ENCODE measurements around the gene FBXW9. TPM values are rescaled to one million over a fixed set of nuclear protein-coding genes. Genes with fewer than 3 reads are reported as not detected.

The FBXW9 gene
- total and polyA plus RNA-seq, 2 of the 13 experiments (the other 11 are each of a cell fraction or from before 2014, with no cell fraction given): 5.7 to 6.1 TPM

DNA sequence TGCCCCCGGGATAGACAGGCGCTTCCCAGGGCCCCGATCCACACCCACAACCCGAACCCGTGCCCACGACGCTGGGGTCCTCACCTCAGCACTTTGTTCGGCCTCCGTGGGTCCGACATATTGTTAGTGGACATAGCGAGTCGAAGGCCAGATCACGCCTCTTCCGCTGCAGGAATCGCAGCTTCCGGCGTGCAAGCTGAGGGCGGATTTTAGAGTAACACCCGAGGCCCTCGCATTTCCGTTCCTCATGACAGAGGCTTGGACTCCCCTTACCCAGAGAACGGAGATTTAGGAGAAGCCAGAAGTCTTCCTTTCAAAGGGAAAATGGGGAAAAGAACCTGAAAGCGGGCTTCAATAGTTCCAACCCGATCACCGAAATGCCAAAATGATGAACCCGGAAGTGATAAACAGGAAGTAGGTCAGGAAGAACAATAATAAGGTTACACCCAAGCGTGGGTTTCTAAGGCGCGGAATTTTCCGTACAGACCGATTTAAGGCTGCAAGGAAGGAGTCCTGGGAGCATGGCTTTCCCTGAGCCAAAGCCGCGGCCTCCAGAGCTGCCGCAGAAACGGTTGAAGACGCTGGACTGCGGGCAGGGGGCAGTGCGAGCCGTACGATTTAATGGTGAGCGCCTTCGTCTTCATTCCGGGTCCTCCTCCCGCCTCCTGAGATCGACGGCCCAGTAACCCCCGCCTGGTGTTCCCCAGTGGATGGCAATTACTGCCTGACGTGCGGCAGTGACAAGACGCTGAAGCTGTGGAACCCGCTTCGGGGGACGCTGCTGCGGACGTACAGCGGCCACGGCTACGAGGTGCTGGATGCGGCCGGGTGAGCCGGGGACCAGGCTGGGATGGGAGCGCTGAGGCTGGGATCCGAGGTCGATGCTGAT is 26.9 kb downstream of the FBXW9 start (continued):
- TF ChIP-seq, protein P1, sequence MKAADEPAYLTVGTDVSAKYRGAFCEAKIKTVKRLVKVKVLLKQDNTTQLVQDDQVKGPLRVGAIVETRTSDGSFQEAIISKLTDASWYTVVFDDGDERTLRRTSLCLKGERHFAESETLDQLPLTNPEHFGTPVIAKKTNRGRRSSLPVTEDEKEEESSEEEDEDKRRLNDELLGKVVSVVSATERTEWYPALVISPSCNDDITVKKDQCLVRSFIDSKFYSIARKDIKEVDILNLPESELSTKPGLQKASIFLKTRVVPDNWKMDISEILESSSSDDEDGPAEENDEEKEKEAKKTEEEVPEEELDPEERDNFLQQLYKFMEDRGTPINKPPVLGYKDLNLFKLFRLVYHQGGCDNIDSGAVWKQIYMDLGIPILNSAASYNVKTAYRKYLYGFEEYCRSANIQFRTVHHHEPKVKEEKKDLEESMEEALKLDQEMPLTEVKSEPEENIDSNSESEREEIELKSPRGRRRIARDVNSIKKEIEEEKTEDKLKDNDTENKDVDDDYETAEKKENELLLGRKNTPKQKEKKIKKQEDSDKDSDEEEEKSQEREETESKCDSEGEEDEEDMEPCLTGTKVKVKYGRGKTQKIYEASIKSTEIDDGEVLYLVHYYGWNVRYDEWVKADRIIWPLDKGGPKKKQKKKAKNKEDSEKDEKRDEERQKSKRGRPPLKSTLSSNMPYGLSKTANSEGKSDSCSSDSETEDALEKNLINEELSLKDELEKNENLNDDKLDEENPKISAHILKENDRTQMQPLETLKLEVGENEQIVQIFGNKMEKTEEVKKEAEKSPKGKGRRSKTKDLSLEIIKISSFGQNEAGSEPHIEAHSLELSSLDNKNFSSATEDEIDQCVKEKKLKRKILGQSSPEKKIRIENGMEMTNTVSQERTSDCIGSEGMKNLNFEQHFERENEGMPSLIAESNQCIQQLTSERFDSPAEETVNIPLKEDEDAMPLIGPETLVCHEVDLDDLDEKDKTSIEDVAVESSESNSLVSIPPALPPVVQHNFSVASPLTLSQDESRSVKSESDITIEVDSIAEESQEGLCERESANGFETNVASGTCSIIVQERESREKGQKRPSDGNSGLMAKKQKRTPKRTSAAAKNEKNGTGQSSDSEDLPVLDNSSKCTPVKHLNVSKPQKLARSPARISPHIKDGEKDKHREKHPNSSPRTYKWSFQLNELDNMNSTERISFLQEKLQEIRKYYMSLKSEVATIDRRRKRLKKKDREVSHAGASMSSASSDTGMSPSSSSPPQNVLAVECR (CRISPR knock-in tag; IDR thresholded peaks at IDR 0.05; ENCODE audit: borderline replicate concordance): peak; percentile 93
- TF ChIP-seq NCOR1 (IDR thresholded peaks at IDR 0.05; ENCODE audit: borderline replicate concordance, low read length): peak; percentile 71; the same call in 1 of the 2 replicates
- no peak for TF ChIP-seq ZNF597 (CRISPR knock-in tag; IDR thresholded peaks at IDR 0.05)
- TF ChIP-seq ZFP36 (IDR thresholded peaks at IDR 0.05; ENCODE audit: borderline replicate concordance, low read depth, low read length, partially characterized antibody): no peak
- TF ChIP-seq MIXL1 (CRISPR knock-in tag; IDR thresholded peaks at IDR 0.05): peak; percentile 31; the same call in 1 of the 2 replicates
- TF ChIP-seq FOXA3 (CRISPR knock-in tag; IDR thresholded peaks at IDR 0.05): peak; percentile 58
- peak; percentile 94 for TF ChIP-seq KDM2A (CRISPR knock-in tag; IDR thresholded peaks at IDR 0.05; ENCODE audit: borderline replicate concordance, low read depth)
- TF ChIP-seq, protein P2, sequence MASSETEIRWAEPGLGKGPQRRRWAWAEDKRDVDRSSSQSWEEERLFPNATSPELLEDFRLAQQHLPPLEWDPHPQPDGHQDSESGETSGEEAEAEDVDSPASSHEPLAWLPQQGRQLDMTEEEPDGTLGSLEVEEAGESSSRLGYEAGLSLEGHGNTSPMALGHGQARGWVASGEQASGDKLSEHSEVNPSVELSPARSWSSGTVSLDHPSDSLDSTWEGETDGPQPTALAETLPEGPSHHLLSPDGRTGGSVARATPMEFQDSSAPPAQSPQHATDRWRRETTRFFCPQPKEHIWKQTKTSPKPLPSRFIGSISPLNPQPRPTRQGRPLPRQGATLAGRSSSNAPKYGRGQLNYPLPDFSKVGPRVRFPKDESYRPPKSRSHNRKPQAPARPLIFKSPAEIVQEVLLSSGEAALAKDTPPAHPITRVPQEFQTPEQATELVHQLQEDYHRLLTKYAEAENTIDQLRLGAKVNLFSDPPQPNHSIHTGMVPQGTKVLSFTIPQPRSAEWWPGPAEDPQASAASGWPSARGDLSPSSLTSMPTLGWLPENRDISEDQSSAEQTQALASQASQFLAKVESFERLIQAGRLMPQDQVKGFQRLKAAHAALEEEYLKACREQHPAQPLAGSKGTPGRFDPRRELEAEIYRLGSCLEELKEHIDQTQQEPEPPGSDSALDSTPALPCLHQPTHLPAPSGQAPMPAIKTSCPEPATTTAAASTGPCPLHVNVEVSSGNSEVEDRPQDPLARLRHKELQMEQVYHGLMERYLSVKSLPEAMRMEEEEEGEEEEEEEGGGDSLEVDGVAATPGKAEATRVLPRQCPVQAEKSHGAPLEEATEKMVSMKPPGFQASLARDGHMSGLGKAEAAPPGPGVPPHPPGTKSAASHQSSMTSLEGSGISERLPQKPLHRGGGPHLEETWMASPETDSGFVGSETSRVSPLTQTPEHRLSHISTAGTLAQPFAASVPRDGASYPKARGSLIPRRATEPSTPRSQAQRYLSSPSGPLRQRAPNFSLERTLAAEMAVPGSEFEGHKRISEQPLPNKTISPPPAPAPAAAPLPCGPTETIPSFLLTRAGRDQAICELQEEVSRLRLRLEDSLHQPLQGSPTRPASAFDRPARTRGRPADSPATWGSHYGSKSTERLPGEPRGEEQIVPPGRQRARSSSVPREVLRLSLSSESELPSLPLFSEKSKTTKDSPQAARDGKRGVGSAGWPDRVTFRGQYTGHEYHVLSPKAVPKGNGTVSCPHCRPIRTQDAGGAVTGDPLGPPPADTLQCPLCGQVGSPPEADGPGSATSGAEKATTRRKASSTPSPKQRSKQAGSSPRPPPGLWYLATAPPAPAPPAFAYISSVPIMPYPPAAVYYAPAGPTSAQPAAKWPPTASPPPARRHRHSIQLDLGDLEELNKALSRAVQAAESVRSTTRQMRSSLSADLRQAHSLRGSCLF (CRISPR knock-in tag; IDR thresholded peaks at IDR 0.05; ENCODE audit: borderline replicate concordance): no peak
- TF ChIP-seq ELF1 (CRISPR knock-in tag; IDR thresholded peaks at IDR 0.05): peak; percentile 97
- no peak for TF ChIP-seq ZNF30 (CRISPR knock-in tag; IDR thresholded peaks at IDR 0.05)
- TF ChIP-seq PHF5A (CRISPR knock-in tag; IDR thresholded peaks at IDR 0.05; ENCODE audit: low read depth, unreplicated experiment): peak; percentile 31
- no peak for TF ChIP-seq RCOR2 (CRISPR knock-in tag; IDR thresholded peaks at IDR 0.05)
- TF ChIP-seq, protein P3, sequence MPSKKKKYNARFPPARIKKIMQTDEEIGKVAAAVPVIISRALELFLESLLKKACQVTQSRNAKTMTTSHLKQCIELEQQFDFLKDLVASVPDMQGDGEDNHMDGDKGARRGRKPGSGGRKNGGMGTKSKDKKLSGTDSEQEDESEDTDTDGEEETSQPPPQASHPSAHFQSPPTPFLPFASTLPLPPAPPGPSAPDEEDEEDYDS (CRISPR knock-in tag; IDR thresholded peaks at IDR 0.05): peak; percentile 28; the same call in 1 of the 2 replicates
- TF ChIP-seq FOSL2 (CRISPR knock-in tag; IDR thresholded peaks at IDR 0.05): 0 out of 2 replicates have a peak, but pooled peaks have one; percentile 17
- TF ChIP-seq, protein P4, sequence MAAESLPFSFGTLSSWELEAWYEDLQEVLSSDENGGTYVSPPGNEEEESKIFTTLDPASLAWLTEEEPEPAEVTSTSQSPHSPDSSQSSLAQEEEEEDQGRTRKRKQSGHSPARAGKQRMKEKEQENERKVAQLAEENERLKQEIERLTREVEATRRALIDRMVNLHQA (CRISPR knock-in tag; IDR thresholded peaks at IDR 0.05): no peak
- peak; percentile 60; the same call in 1 of the 2 replicates for TF ChIP-seq ZNF788 (CRISPR knock-in tag; IDR thresholded peaks at IDR 0.05; ENCODE audit: borderline replicate concordance)
- peak; percentile 47; the same call in 1 of the 2 replicates for TF ChIP-seq KAT7 (CRISPR knock-in tag; IDR thresholded peaks at IDR 0.05; ENCODE audit: borderline replicate concordance)
